B cell (primary cell): ENCODE measurements around the gene SLITRK5. TPM values are rescaled to one million over a fixed set of nuclear protein-coding genes. Genes with fewer than 3 reads are reported as not detected.

ENCODE experiments used
- ATAC-seq: fragments of 200-7000 bp; cut with Tn5 transposase; one replicate; pipeline ENCODE4 v1.10.0; 2021; ENCODE audit warnings: low read depth, mild to moderate bottlenecking, moderate number of reproducible peaks, moderate library complexity
- CTCF ChIA-PET: fragments of 350-600 bp; sonication (Branson Sonifier 250); formaldehyde crosslinking; loops from one replicate; lab custom pipeline; 2021; ENCODE audit warnings: antibody characterized with exemption, inconsistent platforms; lab: Charles Lee
- POLR2A ChIA-PET: fragments of 350-600 bp; sonication (Branson Sonifier 250); formaldehyde crosslinking; loops from one replicate; lab custom pipeline; 2021; ENCODE audit warnings: antibody characterized with exemption; lab: Charles Lee
- DNase-seq: peaks from one replicate; pipeline ENCODE4 v3.0.0; 2013
- H2AFZ ChIP-seq: 2 replicates; pipeline ENCODE4 v1.6.1; 2012; ENCODE audit warnings: mild to moderate bottlenecking, low read depth, low read length; ENCODE audit not compliant: insufficient read depth, poor library complexity, severe bottlenecking
- H3K27ac ChIP-seq, 2 donors: 1 replicate in 1 of 2; 2 replicates in 1 of 2; pipeline ENCODE4 v1.5.1; 2012 to 2013; ENCODE audit warnings: low read length in 2 of 2, mild to moderate bottlenecking in 2 of 2, moderate library complexity in 1 of 2
- H3K27me3 ChIP-seq, 4 experiments: fragments of 200-600 bp in 1 of 4; sonication (generic) in 1 of 4; replicated peaks in 1 of 4; 1 replicate in 2 of 4; 2 replicates in 2 of 4; pipeline versions ENCODE4 v1.6.1 to v1.7.0; 2013 to 2016; ENCODE audit warnings: low read length in 3 of 4, mild to moderate bottlenecking in 2 of 4, mixed read lengths in 1 of 4, moderate library complexity in 1 of 4; ENCODE audit not compliant: insufficient read depth in 4 of 4, control insufficient read depth in 3 of 4; ENCODE audit errors: control extremely low read depth in 1 of 4
- H3K36me3 ChIP-seq, 2 experiments: replicated peaks in 1 of 2; 1 replicate in 1 of 2; 2 replicates in 1 of 2; pipeline versions ENCODE4 v1.6.1 to v1.7.1; 2013; ENCODE audit warnings: low read length in 1 of 2; ENCODE audit not compliant: insufficient read depth in 2 of 2, control insufficient read depth in 1 of 2; ENCODE audit errors: control extremely low read depth in 1 of 2, extremely low read depth in 1 of 2
- H3K4me1 ChIP-seq, 2 donors: fragments of 200-600 bp in 1 of 2; sonication (generic) in 1 of 2; 1 replicate in 1 of 2; 2 replicates in 1 of 2; pipeline versions ENCODE4 v1.5.1 to v1.6.1; 2013 to 2017; ENCODE audit warnings: low read length in 2 of 2; ENCODE audit not compliant: control insufficient read depth in 2 of 2, insufficient read depth in 2 of 2
- H3K4me2 ChIP-seq: replicated peaks from 2 replicates; pipeline ENCODE3; 2012; ENCODE audit warnings: mild to moderate bottlenecking, low read depth, low read length; ENCODE audit not compliant: poor library complexity, severe bottlenecking
- H3K4me3 ChIP-seq, 5 experiments: fragments of 200-600 bp in 1 of 5; sonication (generic) in 1 of 5; 1 replicate in 3 of 5; 2 replicates in 2 of 5; pipeline versions ENCODE4 v1.5.1 to v1.7.0; 2011 to 2016; ENCODE audit warnings: low read length in 4 of 5, mild to moderate bottlenecking in 4 of 5, low read depth in 2 of 5, control low read depth in 1 of 5, moderate library complexity in 1 of 5; ENCODE audit not compliant: insufficient read depth in 1 of 5; ENCODE audit errors: control extremely low read depth in 1 of 5, extremely low read depth in 1 of 5
- H3K79me2 ChIP-seq: fragments of 200-600 bp; sonication (generic); one replicate; pipeline ENCODE4 v1.6.0; 2016; ENCODE audit warnings: low read length; ENCODE audit not compliant: control insufficient read depth, insufficient read depth
- H3K9ac ChIP-seq: fragments of 200-600 bp; sonication (generic); 2 replicates; pipeline ENCODE4 v1.6.1; 2017; ENCODE audit warnings: mild to moderate bottlenecking, low read length, moderate library complexity
- H3K9me3 ChIP-seq, 3 donors: one replicate each; pipeline versions ENCODE4 v1.6.1 to v1.7.1; 2013; ENCODE audit warnings: low read length in 2 of 3; ENCODE audit not compliant: control insufficient read depth in 2 of 3, insufficient read depth in 1 of 3; ENCODE audit errors: control extremely low read depth in 1 of 3
- H4K20me1 ChIP-seq: 2 replicates; pipeline ENCODE4 v1.6.0; 2012; ENCODE audit warnings: mild to moderate bottlenecking, low read length; ENCODE audit not compliant: insufficient read depth, control insufficient read depth, poor library complexity, severe bottlenecking
- H3K27ac Mint-ChIP-seq: one replicate; pipeline ENCODE4 v1.8.0; 2021; ENCODE audit warnings: mixed read lengths
- H3K27me3 Mint-ChIP-seq: one replicate; pipeline ENCODE4 v1.8.0; 2021; ENCODE audit warnings: mixed read lengths
- H3K4me1 Mint-ChIP-seq: one replicate; pipeline ENCODE4 v1.8.0; 2021; ENCODE audit warnings: mixed read lengths
- H3K4me3 Mint-ChIP-seq: one replicate; pipeline ENCODE4 v1.8.0; 2021; ENCODE audit warnings: mixed read lengths
- H3K9me3 Mint-ChIP-seq: one replicate; pipeline ENCODE4 v1.8.0; 2022; ENCODE audit warnings: mixed read lengths; ENCODE audit not compliant: insufficient read depth
- EZH2 ChIP-seq: IDR thresholded peaks from 2 replicates; pipeline ENCODE4 v1.6.1; 2012; ENCODE audit warnings: borderline replicate concordance, low read depth, mild to moderate bottlenecking, moderate library complexity, low read length; ENCODE audit not compliant: insufficient read depth, poor library complexity, severe bottlenecking
- WGBS: methylation state at CpG from one replicate; pipeline ENCODE4 v1.1.5; 2013; ENCODE audit warnings: missing lambda C conversion rate; ENCODE audit not compliant: insufficient coverage; 5-methylcytosine and 5-hydroxymethylcytosine counted together
- intact Hi-C: fragments of 100-400 bp; cut with micrococcal nuclease; formaldehyde crosslinking; loops from one replicate; pipeline ENCODE4 v1.10.0; 2022
- polyA minus RNA-seq: library from RNA; depleted of rRNA, polyadenylated mRNA; stranded (reverse); fragments of >200 nt; gene quantifications from 2 replicates; pipeline ENCODE4 v1.2.3, GENCODE V29; 2012
- polyA plus RNA-seq: library from polyadenylated mRNA; depleted of rRNA; stranded (reverse); fragments of >200 nt; gene quantifications from 2 replicates; pipeline ENCODE4 v1.2.3, GENCODE V29; 2012
- total RNA-seq, 2 donors: library from RNA; stranded (reverse); fragments of 120-200 nt in 1 of 2; gene quantifications; 1 replicate in 1 of 2; 2 replicates in 1 of 2; pipeline versions ENCODE4 v1.2.3 to v1.2.4, GENCODE V29; 2013 to 2022
- TF ChIP-seq, protein P1 (sequence below): fragments of 200-600 bp; IDR thresholded peaks from one replicate; pipeline ENCODE4 v1.8.0; 2022; ENCODE audit warnings: antibody characterized with exemption, mild to moderate bottlenecking

The SLITRK5 gene, protein sequence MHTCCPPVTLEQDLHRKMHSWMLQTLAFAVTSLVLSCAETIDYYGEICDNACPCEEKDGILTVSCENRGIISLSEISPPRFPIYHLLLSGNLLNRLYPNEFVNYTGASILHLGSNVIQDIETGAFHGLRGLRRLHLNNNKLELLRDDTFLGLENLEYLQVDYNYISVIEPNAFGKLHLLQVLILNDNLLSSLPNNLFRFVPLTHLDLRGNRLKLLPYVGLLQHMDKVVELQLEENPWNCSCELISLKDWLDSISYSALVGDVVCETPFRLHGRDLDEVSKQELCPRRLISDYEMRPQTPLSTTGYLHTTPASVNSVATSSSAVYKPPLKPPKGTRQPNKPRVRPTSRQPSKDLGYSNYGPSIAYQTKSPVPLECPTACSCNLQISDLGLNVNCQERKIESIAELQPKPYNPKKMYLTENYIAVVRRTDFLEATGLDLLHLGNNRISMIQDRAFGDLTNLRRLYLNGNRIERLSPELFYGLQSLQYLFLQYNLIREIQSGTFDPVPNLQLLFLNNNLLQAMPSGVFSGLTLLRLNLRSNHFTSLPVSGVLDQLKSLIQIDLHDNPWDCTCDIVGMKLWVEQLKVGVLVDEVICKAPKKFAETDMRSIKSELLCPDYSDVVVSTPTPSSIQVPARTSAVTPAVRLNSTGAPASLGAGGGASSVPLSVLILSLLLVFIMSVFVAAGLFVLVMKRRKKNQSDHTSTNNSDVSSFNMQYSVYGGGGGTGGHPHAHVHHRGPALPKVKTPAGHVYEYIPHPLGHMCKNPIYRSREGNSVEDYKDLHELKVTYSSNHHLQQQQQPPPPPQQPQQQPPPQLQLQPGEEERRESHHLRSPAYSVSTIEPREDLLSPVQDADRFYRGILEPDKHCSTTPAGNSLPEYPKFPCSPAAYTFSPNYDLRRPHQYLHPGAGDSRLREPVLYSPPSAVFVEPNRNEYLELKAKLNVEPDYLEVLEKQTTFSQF
- total RNA-seq (not detected in 2 replicates), polyA plus RNA-seq (under 0.01 and 0.01 TPM in 2 replicates), polyA minus RNA-seq (under 0.01 TPM in 1 of 2 replicates, not detected in the other)
- 0.07 TPM for total RNA-seq (2013)

DNA sequence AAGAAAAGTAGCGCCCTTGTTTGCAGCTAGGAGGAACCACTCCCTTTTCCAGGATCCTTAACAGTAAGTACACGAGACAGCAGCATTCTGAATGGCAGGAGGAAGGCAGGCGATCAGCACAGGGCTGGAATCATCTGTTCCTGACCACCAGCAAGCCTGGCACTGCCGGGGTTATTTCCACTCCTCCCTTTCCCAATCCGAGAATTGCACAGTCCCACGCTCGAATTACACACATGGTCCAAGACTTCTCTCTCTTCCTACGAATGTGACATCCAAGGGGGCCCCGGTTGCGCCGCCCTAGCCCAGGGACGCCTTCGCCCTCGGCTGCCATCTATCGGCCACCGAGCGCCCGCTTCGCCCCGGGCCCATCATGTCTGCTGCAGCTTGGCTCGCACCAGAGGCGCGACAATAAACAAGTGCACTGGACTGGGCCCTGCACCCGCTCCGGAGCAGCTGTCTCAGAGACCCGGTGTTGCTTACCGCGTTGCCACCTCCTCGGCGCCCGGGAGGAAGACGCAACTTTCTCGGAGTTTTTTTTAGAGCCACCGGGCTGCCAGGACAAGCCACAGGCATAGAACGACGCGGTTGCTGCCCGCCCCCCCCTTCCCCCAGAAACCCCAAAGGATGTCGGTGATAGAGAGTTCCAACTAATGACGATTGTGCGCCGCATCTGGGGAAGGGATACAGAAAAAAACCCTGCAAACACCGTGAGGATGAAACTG, at the start of gene SLITRK5:
Gene SLITRK5 (plus strand): TSS at position 341 of the 722 bp plus-strand sequence. CDS start 4,018 bp downstream, outside the sequence.
- Histone ChIP-seq H3K9ac (peak within 1 kb of the TSS; percentile 65), H3K27me3 (peaks cover 0 to 47% (median 31%) of the 10 kb centered on the region in 4 experiments), H3K4me2 (peak within 1 kb of the TSS; percentile 85), H3K36me3 (no peaks in the 10 kb centered on the region), H4K20me1 (no peaks in the 10 kb centered on the region), H3K79me2 (no peaks in the 10 kb centered on the region), H3K4me1 (peaks cover 24 to 35% of the 10 kb centered on the region in 2 donors), H3K4me3 (peak within 1 kb of the TSS in 4 of 5 experiments; percentile 38 to 58 (median 51)), H2AFZ (peak within 1 kb of the TSS; percentile 73), H3K9me3 (peaks cover 0 to 12% (median 3%) of the 10 kb centered on the region in 3 donors), H3K27ac (no peak within 1 kb of the TSS)
- peak; percentile 81 for ATAC-seq
- H3K9me3 Mint-ChIP-seq = no peaks in the 10 kb centered on the region
- ChIA-PET POLR2A (no interaction called here), CTCF (no interaction called here)
- peak within 1 kb of the TSS; percentile 80 for H3K4me3 Mint-ChIP-seq
- TF ChIP-seq, protein P1, sequence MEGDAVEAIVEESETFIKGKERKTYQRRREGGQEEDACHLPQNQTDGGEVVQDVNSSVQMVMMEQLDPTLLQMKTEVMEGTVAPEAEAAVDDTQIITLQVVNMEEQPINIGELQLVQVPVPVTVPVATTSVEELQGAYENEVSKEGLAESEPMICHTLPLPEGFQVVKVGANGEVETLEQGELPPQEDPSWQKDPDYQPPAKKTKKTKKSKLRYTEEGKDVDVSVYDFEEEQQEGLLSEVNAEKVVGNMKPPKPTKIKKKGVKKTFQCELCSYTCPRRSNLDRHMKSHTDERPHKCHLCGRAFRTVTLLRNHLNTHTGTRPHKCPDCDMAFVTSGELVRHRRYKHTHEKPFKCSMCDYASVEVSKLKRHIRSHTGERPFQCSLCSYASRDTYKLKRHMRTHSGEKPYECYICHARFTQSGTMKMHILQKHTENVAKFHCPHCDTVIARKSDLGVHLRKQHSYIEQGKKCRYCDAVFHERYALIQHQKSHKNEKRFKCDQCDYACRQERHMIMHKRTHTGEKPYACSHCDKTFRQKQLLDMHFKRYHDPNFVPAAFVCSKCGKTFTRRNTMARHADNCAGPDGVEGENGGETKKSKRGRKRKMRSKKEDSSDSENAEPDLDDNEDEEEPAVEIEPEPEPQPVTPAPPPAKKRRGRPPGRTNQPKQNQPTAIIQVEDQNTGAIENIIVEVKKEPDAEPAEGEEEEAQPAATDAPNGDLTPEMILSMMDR = peak; percentile 58
- no peak for TF ChIP-seq EZH2
- H3K4me1 Mint-ChIP-seq = peaks cover 26% of the 10 kb centered on the region
- 2% methylated on average over 39 of the region's 43 CpGs for WGBS
- DNase-seq = peak; percentile 51
- H3K27me3 Mint-ChIP-seq = peaks cover 41% of the 10 kb centered on the region
- no peak within 1 kb of the TSS for H3K27ac Mint-ChIP-seq
- intact Hi-C loops = no loop called here
